Activated CD4-positive, alpha-beta T cell treated with anti-CD3 and anti-CD28 coated beads for 48 hours (primary cell): ENCODE results near the gene PCDHB12.
"Not testable (repeated sequence)": the region's sequence is repeated elsewhere in the genome, so short reads cannot be mapped to it uniquely, and the experiment has no call there.

ENCODE experiments used
- DNase-seq: peaks from one replicate; pipeline ENCODE4 v3.0.0-alpha.2; 2020

The PCDHB12 gene

DNA sequence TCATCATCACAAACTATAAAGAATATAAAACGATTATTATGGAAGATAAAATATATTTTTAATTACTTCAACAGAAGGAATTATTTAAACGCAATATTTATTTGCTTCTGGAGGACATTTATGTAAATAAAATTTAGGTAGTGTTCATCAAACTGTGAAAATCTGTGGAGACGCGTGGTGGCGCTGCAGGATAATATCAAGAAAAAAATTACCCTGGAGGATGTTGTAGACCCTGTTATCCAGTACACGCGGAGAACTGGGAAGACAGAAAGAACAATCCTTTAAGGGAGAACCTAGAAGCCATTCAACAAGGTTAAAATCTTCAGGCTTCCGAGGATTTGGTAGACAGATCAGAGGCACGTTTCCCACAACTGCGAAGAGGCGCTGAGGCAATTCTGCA is at the start of gene PCDHB12:
Gene PCDHB12, plus strand, starts transcription at position 242 of the 400 bp plus-strand sequence. CDS start 189 bp downstream, outside the sequence.
- DNase-seq, result no peak

DNA sequence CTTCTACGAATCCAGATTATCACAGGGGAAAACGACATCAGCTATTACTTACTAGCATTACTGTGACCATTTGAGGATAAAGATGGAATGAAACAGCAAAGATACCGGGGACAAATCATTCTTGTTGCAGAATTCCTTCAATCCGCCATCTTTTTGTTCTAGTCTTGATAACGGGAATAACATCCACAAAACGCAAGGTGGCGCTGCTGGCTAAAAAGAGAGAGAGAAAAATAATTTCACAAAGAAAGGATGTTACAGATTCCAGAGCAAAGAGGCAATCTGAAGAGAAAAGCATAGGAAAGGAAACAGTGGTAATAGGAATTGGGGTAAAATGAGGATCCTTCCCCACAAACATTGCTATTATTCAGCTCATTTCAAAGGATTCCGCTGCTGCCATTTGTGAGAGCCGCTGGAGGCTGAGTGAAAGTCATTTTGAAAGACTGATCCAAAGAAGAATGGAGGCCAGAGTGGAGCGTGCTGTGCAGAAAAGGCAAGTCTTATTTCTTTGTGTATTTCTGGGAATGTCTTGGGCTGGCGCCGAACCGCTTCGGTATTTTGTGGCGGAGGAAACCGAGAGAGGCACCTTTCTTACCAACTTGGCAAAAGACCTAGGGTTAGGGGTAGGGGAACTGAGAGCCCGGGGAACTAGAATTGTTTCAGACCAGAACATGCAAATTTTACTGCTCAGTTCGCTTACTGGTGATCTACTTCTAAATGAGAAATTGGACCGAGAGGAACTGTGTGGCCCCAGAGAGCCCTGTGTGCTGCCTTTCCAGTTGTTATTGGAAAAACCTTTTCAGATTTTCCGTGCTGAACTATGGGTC is 35.9 kb upstream of the PCDHB12 start, which contains the start of gene PCDHB7:
Gene PCDHB7, plus strand, starts transcription at position 264 of the 824 bp plus-strand sequence. Its CDS starts 192 bp downstream, at position 456.
- DNase-seq, result peak; percentile 26

- DNase-seq, result not testable (repeated sequence)
Observed at GRCh38 chr5:141174291-141175104, 34.0 kb upstream of the PCDHB12 start.

- no peak for DNase-seq
Observed at GRCh38 chr5:141175933-141176332, 32.6 kb upstream of the PCDHB12 start.

GRCh38 chr5:141177577-141178191 is 30.8 kb upstream of the PCDHB12 start, which contains the start of gene PCDHB8:
TSS of gene PCDHB8 (plus strand) at chr5:141177790. CDS start at chr5:141178035, 245 bp downstream.
- DNase-seq, result not testable (repeated sequence)

GRCh38 chr5:141179371-141179770 is 29.1 kb upstream of the PCDHB12 start:
- DNase-seq, result not testable (repeated sequence)

DNA sequence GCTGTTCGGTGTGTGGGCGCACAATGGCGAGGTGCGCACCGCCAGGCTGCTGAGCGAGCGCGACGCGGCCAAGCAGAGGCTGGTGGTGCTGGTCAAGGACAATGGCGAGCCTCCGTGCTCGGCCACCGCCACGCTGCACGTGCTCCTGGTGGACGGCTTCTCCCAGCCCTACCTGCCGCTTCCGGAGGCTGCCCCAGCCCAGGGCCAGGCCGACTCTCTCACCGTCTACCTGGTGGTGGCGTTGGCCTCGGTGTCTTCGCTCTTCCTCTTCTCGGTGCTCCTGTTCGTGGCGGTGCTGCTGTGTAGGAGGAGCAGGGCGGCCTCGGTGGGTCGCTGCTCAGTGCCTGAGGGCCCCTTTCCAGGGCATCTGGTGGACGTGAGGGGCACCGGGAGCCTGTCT is 28.6 kb upstream of the PCDHB12 start:
- not testable (repeated sequence) for DNase-seq

DNA sequence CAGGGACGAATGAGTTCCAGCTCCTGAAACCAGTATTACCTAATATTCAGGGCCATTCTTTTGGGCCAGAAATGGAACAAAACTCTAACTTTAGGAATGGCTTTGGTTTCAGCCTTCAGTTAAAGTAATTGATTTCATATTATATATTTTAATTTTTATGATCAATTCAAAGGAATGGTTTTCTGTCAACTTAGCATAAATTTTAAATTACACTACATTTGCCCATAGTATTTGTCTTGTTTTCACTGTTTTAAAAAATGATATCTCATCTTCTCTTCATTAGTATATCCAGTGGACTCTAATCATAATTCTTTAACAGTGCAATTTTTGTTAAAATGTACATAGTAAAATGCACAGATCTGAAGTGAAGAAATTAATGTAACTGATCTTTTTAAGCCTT is 28.2 kb upstream of the PCDHB12 start:
- no peak for DNase-seq

- DNase-seq, result no peak
Observed at GRCh38 chr5:141182248-141182647, 26.3 kb upstream of the PCDHB12 start, which contains the start of gene PCDHB16. TSS of gene PCDHB16 (plus strand) at chr5:141182387. CDS start at chr5:141182560, 173 bp downstream.

DNA sequence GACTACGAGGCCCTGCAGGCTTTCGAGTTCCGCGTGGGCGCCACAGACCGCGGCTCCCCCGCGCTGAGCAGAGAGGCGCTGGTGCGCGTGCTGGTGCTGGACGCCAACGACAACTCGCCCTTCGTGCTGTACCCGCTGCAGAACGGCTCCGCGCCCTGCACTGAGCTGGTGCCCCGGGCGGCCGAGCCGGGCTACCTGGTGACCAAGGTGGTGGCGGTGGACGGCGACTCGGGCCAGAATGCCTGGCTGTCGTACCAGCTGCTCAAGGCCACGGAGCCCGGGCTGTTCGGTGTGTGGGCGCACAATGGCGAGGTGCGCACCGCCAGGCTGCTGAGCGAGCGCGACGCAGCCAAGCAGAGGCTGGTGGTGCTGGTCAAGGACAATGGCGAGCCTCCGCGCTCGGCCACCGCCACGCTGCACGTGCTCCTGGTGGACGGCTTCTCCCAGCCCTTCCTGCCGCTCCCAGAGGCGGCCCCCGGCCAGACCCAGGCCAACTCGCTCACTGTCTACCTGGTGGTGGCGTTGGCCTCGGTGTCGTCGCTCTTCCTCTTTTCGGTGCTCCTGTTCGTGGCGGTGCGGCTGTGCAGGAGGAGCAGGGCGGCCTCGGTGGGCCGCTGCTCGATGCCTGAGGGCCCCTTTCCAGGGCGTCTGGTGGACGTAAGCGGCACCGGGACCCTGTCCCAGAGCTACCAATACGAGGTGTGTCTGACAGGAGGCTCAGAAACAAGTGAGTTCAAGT is 24.2 kb upstream of the PCDHB12 start:
- not testable (repeated sequence) for DNase-seq

GRCh38 chr5:141186897-141187512 is 21.5 kb upstream of the PCDHB12 start, which contains the start of gene PCDHB9:
TSS of gene PCDHB9 (plus strand) at chr5:141187161. CDS start at chr5:141187319, 158 bp downstream.
- peak; percentile 46 for DNase-seq

GRCh38 chr5:141188682-141189081 is 19.8 kb upstream of the PCDHB12 start:
- DNase-seq, result not testable (repeated sequence)

- DNase-seq, result not testable (repeated sequence)
Observed at GRCh38 chr5:141189131-141189530, 19.4 kb upstream of the PCDHB12 start.

DNA sequence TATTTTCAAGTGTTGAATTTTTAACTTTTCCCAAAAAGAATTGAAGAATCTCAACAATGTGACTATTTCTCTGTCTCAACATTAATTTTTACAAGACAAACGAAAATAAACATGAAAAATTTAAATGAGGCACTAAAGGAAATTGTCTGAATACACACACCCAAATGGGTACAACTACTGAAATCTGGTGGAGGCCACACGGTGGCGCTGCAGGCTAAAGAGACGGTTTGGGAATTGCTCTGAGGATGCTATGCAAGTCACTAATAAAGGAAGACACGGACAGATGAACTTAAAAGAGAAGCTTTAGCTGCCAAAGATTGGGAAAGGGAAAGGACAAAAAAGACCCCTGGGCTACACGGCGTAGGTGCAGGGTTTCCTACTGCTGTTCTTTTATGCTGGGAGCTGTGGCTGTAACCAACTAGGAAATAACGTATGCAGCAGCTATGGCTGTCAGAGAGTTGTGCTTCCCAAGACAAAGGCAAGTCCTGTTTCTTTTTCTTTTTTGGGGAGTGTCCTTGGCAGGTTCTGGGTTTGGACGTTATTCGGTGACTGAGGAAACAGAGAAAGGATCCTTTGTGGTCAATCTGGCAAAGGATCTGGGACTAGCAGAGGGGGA is 16.3 kb upstream of the PCDHB12 start, which contains the start of gene PCDHB10:
Gene PCDHB10, plus strand, starts transcription at position 244 of the 616 bp plus-strand sequence. Its CDS starts 200 bp downstream, at position 444.
- DNase-seq, result peak; percentile 56

GRCh38 chr5:141194332-141194731 is 14.2 kb upstream of the PCDHB12 start:
- DNase-seq, result not testable (repeated sequence)

GRCh38 chr5:141196363-141196762 is 12.2 kb upstream of the PCDHB12 start:
- DNase-seq, result no peak

GRCh38 chr5:141199359-141200235 is 8.9 kb upstream of the PCDHB12 start, which contains the start of gene PCDHB11:
TSS of gene PCDHB11 (plus strand) at chr5:141199627. CDS start at chr5:141199775, 148 bp downstream.
- DNase-seq, result no peak

GRCh38 chr5:141201126-141201525 is 7.4 kb upstream of the PCDHB12 start:
- not testable (repeated sequence) for DNase-seq

- not testable (repeated sequence) for DNase-seq
Observed at GRCh38 chr5:141201646-141202045, 6.9 kb upstream of the PCDHB12 start.

DNA sequence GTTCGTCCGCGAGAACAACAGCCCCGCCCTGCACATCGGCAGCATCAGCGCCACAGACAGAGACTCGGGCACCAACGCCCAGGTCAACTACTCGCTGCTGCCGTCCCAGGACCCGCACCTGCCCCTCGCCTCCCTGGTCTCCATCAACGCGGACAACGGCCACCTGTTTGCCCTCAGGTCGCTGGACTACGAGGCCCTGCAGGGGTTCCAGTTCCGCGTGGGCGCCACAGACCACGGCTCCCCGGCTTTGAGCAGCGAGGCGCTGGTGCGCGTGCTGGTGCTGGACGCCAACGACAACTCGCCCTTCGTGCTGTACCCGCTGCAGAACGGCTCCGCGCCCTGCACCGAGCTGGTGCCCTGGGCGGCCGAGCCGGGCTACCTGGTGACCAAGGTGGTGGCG is 1.8 kb downstream of the PCDHB12 start:
- DNase-seq, result not testable (repeated sequence)
